HG03558 (cell line): ENCODE data around the gene REV1.
"Not testable (repeated sequence)": the region's sequence is repeated elsewhere in the genome, so short reads cannot be mapped to it uniquely, and the experiment has no call there.

Experiments
- ATAC-seq: cut with Tn5 transposase; IDR thresholded peaks from one replicate; pipeline ENCODE4 v1.9.1; 2021; ENCODE audit warnings: moderate number of reproducible peaks; ENCODE audit not compliant: unreplicated experiment; ENCODE audit errors: extremely low read depth

REV1 gene

DNA sequence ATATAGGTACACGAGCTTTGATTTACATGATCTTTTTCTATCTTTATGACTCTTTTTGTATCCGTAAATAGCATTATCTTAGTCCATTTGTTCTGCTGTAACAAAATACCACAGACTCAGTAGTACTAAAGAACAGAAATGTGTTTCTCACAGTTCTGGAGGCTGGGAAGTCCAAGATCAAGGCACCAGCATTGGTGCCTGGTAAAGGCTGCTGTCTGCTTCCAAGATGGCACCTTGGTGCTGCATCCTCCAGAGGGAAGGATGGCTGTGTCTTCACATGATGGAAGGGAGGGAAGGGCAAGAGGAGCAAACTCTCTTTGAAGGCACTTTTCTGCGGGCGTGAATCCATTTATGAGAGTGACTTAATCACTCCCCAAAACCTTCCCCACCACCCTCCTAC, 116.7 kb downstream of the REV1 start:
- no peak for ATAC-seq

DNA sequence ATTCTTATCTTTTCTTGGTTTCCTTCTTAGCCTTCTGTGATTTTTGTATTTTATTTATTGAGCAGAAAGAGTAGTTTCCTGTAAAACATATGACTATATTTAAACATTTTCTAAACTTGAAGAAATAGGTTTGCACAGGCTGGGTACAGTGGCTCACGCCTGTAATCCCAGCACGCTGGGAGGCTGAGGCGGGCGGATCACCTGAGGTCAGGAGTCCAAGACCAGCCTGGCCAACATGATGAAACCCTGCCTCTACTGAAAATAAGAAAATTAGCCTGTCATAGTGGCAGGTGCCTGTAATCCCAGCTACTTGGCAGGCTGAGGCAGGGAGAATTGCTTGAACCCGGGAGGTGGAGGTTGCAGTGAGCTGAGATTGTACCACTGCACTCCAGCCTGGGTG, 121.0 kb downstream of the REV1 start:
- not testable (repeated sequence) for ATAC-seq

GRCh38 chr2:99365661-99366060, 124.2 kb downstream of the REV1 start:
- ATAC-seq = no peak

GRCh38 chr2:99356853-99357252, 133.0 kb downstream of the REV1 start:
- no peak for ATAC-seq

- not testable (repeated sequence) for ATAC-seq
These were observed 135.0 kb downstream of the REV1 start for GRCh38 chr2:99354825-99355224.

- no peak for ATAC-seq
These were observed 135.7 kb downstream of the REV1 start for GRCh38 chr2:99354070-99354469.
